Stomach (tissue), 9 donors: ENCODE data around the gene SLAMF7. TPM values are rescaled to one million over a fixed set of nuclear protein-coding genes. Genes with fewer than 3 reads are reported as not detected.

ENCODE experiments used
- DNase-seq, 2 donors: peaks; one replicate each; pipeline versions ENCODE4 v3.0.0 to v3.0.0-alpha.2; 2013 to 2019
- H3K27ac ChIP-seq, 5 donors: fragments of 200-600 bp in 4 of 5; sonication (generic) in 4 of 5; one replicate each; pipeline ENCODE4 v1.5.1; 2013 to 2019; ENCODE audit warnings: mild to moderate bottlenecking in 1 of 5, moderate library complexity in 1 of 5
- H3K27me3 ChIP-seq, 3 donors: fragments of 200-600 bp; sonication (generic); one replicate each; pipeline ENCODE4 v1.5.1; 2017 to 2019; ENCODE audit warnings: mixed run types in 1 of 3
- H3K36me3 ChIP-seq, 4 donors: fragments of 200-600 bp; sonication (generic); 1 replicate in 3 of 4; 2 replicates in 1 of 4; pipeline ENCODE4 v1.5.1; 2016 to 2019
- H3K4me1 ChIP-seq, 4 donors: fragments of 200-600 bp; sonication (generic); one replicate each; pipeline ENCODE4 v1.5.1; 2016 to 2019
- H3K4me3 ChIP-seq, 4 donors: fragments of 200-600 bp; sonication (generic) in 3 of 4; one replicate each; pipeline ENCODE4 v1.5.1; 2016 to 2019; ENCODE audit warnings: mild to moderate bottlenecking in 1 of 4
- H3K9me3 ChIP-seq, 4 donors: fragments of 200-600 bp; sonication (generic); one replicate each; pipeline ENCODE4 v1.5.1; 2016 to 2019
- CTCF ChIP-seq, 7 experiments: fragments of 450-650 bp in 4 of 7; fragments of 200-600 bp in 3 of 7; sonication (generic) in 3 of 7; IDR thresholded peaks; one replicate each; pipeline ENCODE4 v1.5.1; 2016 to 2019; ENCODE audit warnings: antibody characterized with exemption in 7 of 7, control low read depth in 2 of 7, mild to moderate bottlenecking in 1 of 7
- EP300 ChIP-seq: sonication (generic); formaldehyde crosslinking; IDR thresholded peaks from one replicate; pipeline ENCODE4 v1.6.1; 2017; ENCODE audit warnings: antibody characterized with exemption
- POLR2A ChIP-seq, 4 donors: fragments of 450-650 bp; IDR thresholded peaks; one replicate each; pipeline ENCODE4 v1.6.1; 2016; ENCODE audit warnings: antibody characterized with exemption in 4 of 4, control low read depth in 2 of 4, mild to moderate bottlenecking in 1 of 4, moderate library complexity in 1 of 4
- POLR2AphosphoS5 ChIP-seq, 3 donors: sonication (generic); formaldehyde crosslinking; IDR thresholded peaks; one replicate each; pipeline ENCODE4 v1.6.1; 2016; ENCODE audit warnings: antibody characterized with exemption in 3 of 3
- WGBS, 5 donors: extraction: QIAGEN DNeasy Blood & Tissue Kit in 3 of 5; methylation state at CpG; one replicate each; pipeline versions ENCODE4 v1.1.5 to v1.1.7; 2013 to 2018; 5-methylcytosine and 5-hydroxymethylcytosine counted together
- intact Hi-C: fragments of 100-400 bp; cut with DNase I; formaldehyde crosslinking; loops from one replicate; pipeline ENCODE4 v1.15.1; 2023; ENCODE audit warnings: low total_unique reads
- polyA plus RNA-seq, 3 donors: library from polyadenylated mRNA; stranded (reverse); fragments of 200-250 nt; gene quantifications; one replicate each; pipeline ENCODE4 v1.2.3, GENCODE V29; 2013
- total RNA-seq, 5 donors: library from RNA; depleted of rRNA; stranded (reverse); fragments of >200 nt; gene quantifications; one replicate each; pipeline versions ENCODE4 v1.1.0 to v1.2.3, GENCODE V29; 2014 to 2016
- donor health status: healthy with polysubstance abuse.
- donor health status: Bipolar disorder and iron deficiency.
- donor health status: healthy.

Gene SLAMF7
- total and polyA plus RNA-seq, 8 donors, result 0.45 to 4.2 (median 2.0) TPM; not detected in 1

- DNase-seq, result no peak
- intact Hi-C loops, result no loop called here
- Histone ChIP-seq H3K27me3 (peaks cover 0 to 3% (median 0%) of the 10 kb centered on the region in 3 donors), H3K4me3 (no peak overlapping the region), H3K27ac (no peak overlapping the region), H3K36me3 (no peaks in the 10 kb centered on the region), H3K4me1 (no peaks in the 10 kb centered on the region), H3K9me3 (no peaks in the 10 kb centered on the region)
- TF ChIP-seq POLR2A (IDR thresholded peaks at IDR 0.05) (no peak), CTCF (IDR thresholded peaks at IDR 0.05) (no peak), EP300 (no peak), POLR2AphosphoS5 (IDR thresholded peaks at IDR 0.05) (no peak)
- WGBS, 5 donors, result 79 to 89% (median 87%) methylated on average over 2 of the region's 2 CpGs
Measured at GRCh38 chr1:160756849-160757201, 17.8 kb downstream of the SLAMF7 start.

- no peak for DNase-seq
- Histone ChIP-seq H3K4me1 (no peaks in the 10 kb centered on the region), H3K27me3 (peaks cover 0 to 3% (median 0%) of the 10 kb centered on the region in 3 donors), H3K9me3 (no peaks in the 10 kb centered on the region), H3K27ac (no peak overlapping the region), H3K4me3 (no peak overlapping the region), H3K36me3 (no peaks in the 10 kb centered on the region)
- TF ChIP-seq EP300, result no peak
- TF ChIP-seq POLR2A (IDR thresholded peaks at IDR 0.05), result no peak
- no peak for TF ChIP-seq CTCF (IDR thresholded peaks at IDR 0.05)
- no peak for TF ChIP-seq POLR2AphosphoS5 (IDR thresholded peaks at IDR 0.05)
- intact Hi-C loops, result no loop called here
- WGBS, 5 donors, result 89 to 94% (median 94%) methylated on average over 2 of the region's 2 CpGs
Measured at GRCh38 chr1:160758521-160758920, 19.5 kb downstream of the SLAMF7 start.

GRCh38 chr1:160759740-160760139, 20.7 kb downstream of the SLAMF7 start:
- Histone ChIP-seq H3K36me3 (no peaks in the 10 kb centered on the region), H3K4me3 (no peak overlapping the region), H3K27ac (no peak overlapping the region), H3K9me3 (no peaks in the 10 kb centered on the region), H3K4me1 (no peaks in the 10 kb centered on the region), H3K27me3 (peaks cover 0 to 3% (median 0%) of the 10 kb centered on the region in 3 donors)
- intact Hi-C loops, result no loop called here
- no peak for TF ChIP-seq POLR2AphosphoS5 (IDR thresholded peaks at IDR 0.05)
- TF ChIP-seq CTCF (IDR thresholded peaks at IDR 0.05), result no peak
- no peak for TF ChIP-seq EP300
- no peak for TF ChIP-seq POLR2A (IDR thresholded peaks at IDR 0.05)
- DNase-seq, result no peak

- intact Hi-C loops, result no loop called here
- Histone ChIP-seq H3K36me3 (no peaks in the 10 kb centered on the region), H3K4me1 (no peaks in the 10 kb centered on the region), H3K9me3 (no peaks in the 10 kb centered on the region), H3K27me3 (no peaks in the 10 kb centered on the region), H3K27ac (no peak overlapping the region), H3K4me3 (no peak overlapping the region)
- no peak for DNase-seq
- 90 to 95% (median 92%) methylated on average over 4 of the region's 4 CpGs for WGBS, 5 donors
- TF ChIP-seq POLR2AphosphoS5 (IDR thresholded peaks at IDR 0.05), result no peak
- TF ChIP-seq POLR2A (IDR thresholded peaks at IDR 0.05), result no peak
- TF ChIP-seq CTCF (IDR thresholded peaks at IDR 0.05), result no peak
- TF ChIP-seq EP300, result no peak
Measured at GRCh38 chr1:160761046-160761445, 22.0 kb downstream of the SLAMF7 start.
